BE2C (cell line): Measurements from ENCODE around the gene HES4.
"Not testable (repeated sequence)": the region's sequence is repeated elsewhere in the genome, so short reads cannot be mapped to it uniquely, and the experiment has no call there.

ENCODE experiments used
- DNase-seq: peaks from one replicate; pipeline ENCODE4 v3.0.0-alpha.2; 2020
- H3K27me3 ChIP-seq: fragments of 250-450 bp; sonication (Bioruptor Pico); 2 replicates; pipeline ENCODE4 v1.5.1; 2020; ENCODE audit warnings: mild to moderate bottlenecking
- H3K36me3 ChIP-seq: fragments of 250-450 bp; sonication (Bioruptor Pico); 2 replicates; pipeline ENCODE4 v1.5.1; 2020; ENCODE audit warnings: mild to moderate bottlenecking
- H3K4me1 ChIP-seq: fragments of 250-450 bp; sonication (Bioruptor Pico); 2 replicates; pipeline ENCODE4 v1.5.1; 2020
- H3K4me3 ChIP-seq: 2 replicates; pipeline ENCODE4 v1.5.1; 2011; ENCODE audit warnings: low read depth, low read length
- H3K9me3 ChIP-seq: fragments of 250-450 bp; sonication (Bioruptor Pico); 2 replicates; pipeline ENCODE4 v1.5.1; 2020
- CTCF ChIP-seq: IDR thresholded peaks from 2 replicates; pipeline ENCODE4 v1.5.1; 2012; ENCODE audit warnings: mild to moderate bottlenecking, low read depth, low read length

The HES4 gene

GRCh38 chr1:1020415-1021009 lies 20.6 kb upstream of the HES4 start:
- no peaks in the 10 kb centered on the region for H3K9me3 ChIP-seq
- peak overlapping the region; percentile 42 for H3K4me3 ChIP-seq
- H3K36me3 ChIP-seq, result no peaks in the 10 kb centered on the region
- TF ChIP-seq CTCF, result no peak
- peaks cover 7% of the 10 kb centered on the region for H3K4me1 ChIP-seq
- DNase-seq, result no peak
- peaks cover 10% of the 10 kb centered on the region; the same call in 1 of the 2 replicates for H3K27me3 ChIP-seq

GRCh38 chr1:1020000-1020404 lies 20.1 kb upstream of the HES4 start, which contains the start of gene AGRN:
Gene AGRN, plus strand, starts transcription at chr1:1020120. Its CDS starts 53 bp downstream, at chr1:1020173.
- peak; percentile 53 for DNase-seq
- Histone ChIP-seq H3K4me1 (peaks cover 7% of the 10 kb centered on the region), H3K36me3 (no peaks in the 10 kb centered on the region), H3K27me3 (peaks cover 10% of the 10 kb centered on the region; the same call in 1 of the 2 replicates), H3K4me3 (peak within 1 kb of the TSS; percentile 42), H3K9me3 (no peaks in the 10 kb centered on the region)
- TF ChIP-seq CTCF, result no peak

GRCh38 chr1:1019122-1019999 lies 19.5 kb upstream of the HES4 start:
- Histone ChIP-seq H3K4me1 (peaks cover 7% of the 10 kb centered on the region), H3K27me3 (peaks cover 10% of the 10 kb centered on the region; the same call in 1 of the 2 replicates), H3K4me3 (peak overlapping the region; percentile 23; the same call in 1 of the 2 replicates), H3K36me3 (no peaks in the 10 kb centered on the region), H3K9me3 (no peaks in the 10 kb centered on the region)
- TF ChIP-seq CTCF, result peak; percentile 31
- peak; percentile 91 for DNase-seq

- not testable (repeated sequence) for H3K36me3 ChIP-seq, DNase-seq, H3K9me3 ChIP-seq, H3K4me3 ChIP-seq
- H3K4me1 ChIP-seq, result peaks cover 11% of the 10 kb centered on the region
- peaks cover 10% of the 10 kb centered on the region; the same call in 1 of the 2 replicates for H3K27me3 ChIP-seq
Measured at GRCh38 chr1:1018321-1018685, 18.4 kb upstream of the HES4 start.

GRCh38 chr1:1017397-1018320 lies 17.8 kb upstream of the HES4 start:
- not testable (repeated sequence) for H3K4me3 ChIP-seq
- peaks cover 11% of the 10 kb centered on the region for H3K4me1 ChIP-seq

GRCh38 chr1:1014799-1015681 lies 15.1 kb upstream of the HES4 start:
- peaks cover 5% of the 10 kb centered on the region; the same call in 1 of the 2 replicates for H3K4me1 ChIP-seq
- DNase-seq, result peak; percentile 43
- no peak overlapping the region for H3K4me3 ChIP-seq

More at GRCh38 chr1:1017397-1018320, 17.8 kb upstream of the HES4 start:
- peaks cover 10% of the 10 kb centered on the region; the same call in 1 of the 2 replicates for H3K27me3 ChIP-seq
- DNase-seq, H3K9me3 ChIP-seq, H3K36me3 ChIP-seq: not testable (repeated sequence)

More at GRCh38 chr1:1014799-1015681, 15.1 kb upstream of the HES4 start:
- Histone ChIP-seq H3K36me3 (no peaks in the 10 kb centered on the region), H3K9me3 (no peaks in the 10 kb centered on the region), H3K27me3 (peaks cover under 1% of the 10 kb centered on the region; the same call in 1 of the 2 replicates)
- peak; percentile 43 for TF ChIP-seq CTCF
